HG02571 (cell line): ENCODE data around the gene ARID3C.

Experiments used
- ATAC-seq: cut with Tn5 transposase; IDR thresholded peaks from one replicate; pipeline ENCODE4 v1.9.1; 2021; ENCODE audit warnings: mild to moderate bottlenecking, moderate library complexity; ENCODE audit not compliant: unreplicated experiment

The ARID3C gene

DNA sequence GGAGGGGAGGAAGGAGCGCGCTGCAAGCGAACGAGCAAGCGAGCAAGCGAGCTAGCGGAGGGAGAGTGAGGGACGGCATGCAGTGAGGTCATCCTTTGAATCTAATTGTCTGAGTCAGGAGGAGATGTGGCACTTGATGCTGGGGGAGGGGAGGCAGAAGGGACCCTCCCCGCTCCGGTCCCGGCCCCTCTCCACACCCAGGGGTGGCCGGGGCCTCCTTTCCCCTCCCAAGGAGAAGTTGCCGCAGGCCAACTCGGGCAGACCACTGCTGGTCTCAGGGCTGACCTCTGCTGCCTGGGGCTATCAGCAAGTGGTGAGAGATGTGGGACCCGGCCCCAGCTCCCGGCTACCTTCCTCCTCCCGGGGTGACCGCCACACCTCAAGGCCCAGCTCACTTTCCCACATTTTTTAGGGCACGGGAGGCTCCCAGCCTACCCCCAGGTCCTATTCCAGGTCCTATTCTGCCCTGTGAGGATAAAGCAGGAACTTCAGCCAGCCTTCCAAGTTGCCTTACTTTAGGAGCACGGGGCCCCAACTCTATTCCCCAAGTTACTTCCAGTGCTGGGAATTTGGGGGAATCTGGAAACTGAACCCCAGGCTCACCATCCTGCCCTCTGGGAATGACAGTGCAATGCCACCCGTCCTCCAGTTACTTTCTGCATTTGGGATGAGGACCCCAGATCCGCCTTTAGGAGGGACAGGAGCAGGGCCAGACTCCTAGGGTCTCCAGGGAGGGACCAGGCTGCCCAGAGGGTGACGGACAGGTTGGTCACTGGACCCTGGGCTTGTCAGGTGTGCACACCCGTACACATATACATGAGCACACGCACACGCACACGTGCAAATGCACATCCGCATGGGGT is 50.4 kb downstream of the ARID3C start:
- ATAC-seq = no peak

DNA sequence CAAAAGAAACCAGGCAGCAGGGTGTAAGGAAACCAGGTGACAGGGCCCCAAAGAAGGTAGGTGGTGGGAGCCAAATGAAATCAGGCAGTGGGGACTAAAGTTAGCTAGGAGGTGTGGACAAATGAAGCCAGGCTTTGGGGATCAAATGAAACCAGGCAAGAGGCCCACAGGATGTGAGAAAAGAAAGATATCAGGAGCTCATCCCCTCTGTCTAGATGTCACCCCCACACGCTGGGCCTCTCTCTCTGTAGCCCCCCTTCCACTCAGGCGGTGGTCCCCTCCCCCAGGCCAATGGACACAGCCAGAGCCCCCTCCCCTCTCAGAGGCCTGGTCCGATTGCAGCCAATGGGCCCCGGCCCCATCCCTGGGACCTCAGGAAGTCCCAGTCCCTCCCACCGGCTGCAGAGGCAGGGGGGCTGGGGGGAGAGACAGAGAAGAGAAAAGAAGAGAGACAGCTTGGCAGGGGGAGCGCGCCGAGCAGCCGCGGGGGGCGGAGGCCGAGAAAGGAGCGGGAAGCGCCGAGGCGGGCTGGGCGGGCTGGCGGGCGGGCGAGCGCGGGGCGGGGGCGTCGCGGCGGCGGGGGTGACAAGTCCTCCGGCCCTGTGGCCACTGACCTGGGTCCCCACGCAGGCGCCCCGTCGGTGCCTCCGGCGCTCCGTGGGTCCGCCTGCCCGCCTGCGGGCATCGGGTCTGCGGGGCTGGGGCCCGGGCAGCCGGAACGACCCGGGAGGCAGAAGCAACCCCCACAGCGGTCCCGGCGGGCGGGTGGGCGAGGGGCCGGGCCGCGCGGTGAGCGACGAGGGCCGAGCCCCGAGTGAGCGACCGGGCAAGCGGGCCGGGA is 51.2 kb downstream of the ARID3C start:
- no peak for ATAC-seq

DNA sequence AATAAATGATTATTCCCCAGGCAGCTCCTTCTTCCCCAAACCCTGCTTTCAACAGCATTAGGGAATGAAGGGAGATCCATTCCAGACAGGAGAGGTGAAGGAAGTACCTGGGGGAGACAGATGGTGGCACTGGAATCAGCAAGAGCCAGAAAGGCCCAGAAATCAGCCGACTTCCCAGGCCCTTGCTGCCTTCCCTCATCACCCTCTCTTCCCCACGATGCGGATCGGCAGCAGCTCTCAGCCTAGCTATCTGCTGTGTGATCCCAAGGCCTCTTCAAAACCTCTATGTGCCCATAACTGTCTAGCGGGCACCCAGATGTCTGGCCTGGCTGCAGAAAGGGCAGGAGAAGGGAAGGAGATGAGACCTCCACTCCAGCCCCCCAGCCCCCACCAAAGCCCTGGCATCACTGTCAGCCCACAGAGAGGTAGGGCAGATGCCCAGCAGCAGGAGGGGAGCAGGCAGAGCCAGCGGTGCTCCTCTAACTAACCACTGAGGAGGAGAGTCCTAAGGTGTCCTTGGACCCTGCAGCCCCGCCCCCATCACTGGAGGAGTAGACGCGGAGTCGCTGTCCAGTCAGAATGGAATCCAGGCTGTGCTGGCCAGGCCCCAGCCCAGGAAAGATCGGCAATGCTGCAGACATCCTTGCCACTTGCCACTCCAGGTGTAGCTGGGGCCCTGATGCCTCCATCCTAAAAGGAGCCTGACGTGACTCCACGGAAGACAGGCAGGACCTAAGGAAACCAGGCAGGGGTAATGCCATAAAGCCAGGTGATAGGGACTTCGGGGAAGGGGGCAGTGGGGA is 52.1 kb downstream of the ARID3C start:
- ATAC-seq = no peak

DNA sequence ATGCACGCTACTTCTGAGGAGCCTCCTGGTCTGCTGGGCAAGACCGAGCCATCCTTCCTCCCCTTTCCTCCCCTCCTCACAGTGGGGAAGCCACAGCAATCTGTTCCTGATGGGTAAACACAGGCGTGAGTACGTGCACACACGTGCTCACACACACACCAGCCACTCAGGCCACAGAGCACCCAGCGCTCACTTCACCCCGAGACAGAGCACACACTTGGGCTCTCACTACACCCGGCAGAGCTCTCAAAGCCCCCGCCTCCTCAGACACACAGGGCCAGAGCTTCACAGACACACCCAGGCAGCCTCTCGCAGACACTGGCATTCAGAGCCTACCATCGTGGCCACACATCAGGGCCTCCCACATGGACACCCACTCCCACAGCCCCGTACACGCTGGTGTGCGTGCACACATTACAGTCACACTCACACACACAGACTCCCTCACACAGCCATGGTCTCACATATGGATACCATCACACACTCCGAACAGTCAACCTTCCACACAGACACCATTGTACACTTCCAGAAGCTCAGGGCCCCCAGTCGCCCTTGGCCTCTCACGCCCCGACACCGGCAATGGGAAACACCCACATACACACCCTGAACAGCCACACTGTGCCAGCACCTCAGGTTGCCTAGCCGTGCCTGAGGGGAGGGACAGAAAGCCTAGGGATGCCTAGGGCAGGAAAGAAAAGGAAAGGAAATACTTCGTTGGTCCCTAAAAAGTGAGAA is 52.8 kb downstream of the ARID3C start:
- ATAC-seq = no peak

DNA sequence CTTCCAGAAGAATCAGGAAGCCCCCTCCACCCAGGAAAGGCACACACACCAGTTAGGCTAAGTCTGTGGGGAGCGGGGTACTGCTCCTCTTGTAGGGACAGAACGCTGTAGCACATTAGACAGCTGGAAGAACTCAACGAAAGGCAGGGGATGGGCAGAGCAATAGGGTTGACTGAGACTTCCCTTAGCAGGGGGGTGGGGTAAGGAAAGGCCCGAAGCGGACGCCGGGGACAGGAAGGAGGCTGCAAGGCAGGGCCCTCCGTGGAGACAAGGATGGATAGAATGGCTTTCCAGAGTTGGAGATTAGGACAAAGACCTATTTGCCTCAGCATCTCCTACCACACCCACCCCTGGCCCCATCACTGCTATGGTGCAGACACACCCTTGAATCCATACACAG is 53.6 kb downstream of the ARID3C start:
- no peak for ATAC-seq

DNA sequence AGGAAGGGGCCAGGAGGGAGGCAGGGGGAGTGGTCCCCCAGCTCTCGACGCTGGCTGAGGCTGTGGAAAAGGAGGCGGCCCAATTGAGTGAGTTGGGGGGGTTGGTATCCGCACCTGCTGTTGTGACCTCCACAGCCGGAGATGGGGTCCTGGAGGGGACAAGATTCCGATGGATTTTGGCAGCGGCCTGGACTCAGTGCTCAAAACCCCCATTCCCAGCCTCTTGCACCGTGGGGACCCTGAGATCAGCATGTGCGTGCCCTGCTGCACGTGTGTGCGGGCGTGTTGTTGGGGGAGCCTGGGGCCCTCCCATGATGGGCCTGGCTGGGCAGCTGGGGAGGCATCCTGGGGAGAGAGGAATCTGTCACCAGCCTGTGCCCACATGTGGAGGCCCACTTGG is 54.3 kb downstream of the ARID3C start:
- no peak for ATAC-seq

DNA sequence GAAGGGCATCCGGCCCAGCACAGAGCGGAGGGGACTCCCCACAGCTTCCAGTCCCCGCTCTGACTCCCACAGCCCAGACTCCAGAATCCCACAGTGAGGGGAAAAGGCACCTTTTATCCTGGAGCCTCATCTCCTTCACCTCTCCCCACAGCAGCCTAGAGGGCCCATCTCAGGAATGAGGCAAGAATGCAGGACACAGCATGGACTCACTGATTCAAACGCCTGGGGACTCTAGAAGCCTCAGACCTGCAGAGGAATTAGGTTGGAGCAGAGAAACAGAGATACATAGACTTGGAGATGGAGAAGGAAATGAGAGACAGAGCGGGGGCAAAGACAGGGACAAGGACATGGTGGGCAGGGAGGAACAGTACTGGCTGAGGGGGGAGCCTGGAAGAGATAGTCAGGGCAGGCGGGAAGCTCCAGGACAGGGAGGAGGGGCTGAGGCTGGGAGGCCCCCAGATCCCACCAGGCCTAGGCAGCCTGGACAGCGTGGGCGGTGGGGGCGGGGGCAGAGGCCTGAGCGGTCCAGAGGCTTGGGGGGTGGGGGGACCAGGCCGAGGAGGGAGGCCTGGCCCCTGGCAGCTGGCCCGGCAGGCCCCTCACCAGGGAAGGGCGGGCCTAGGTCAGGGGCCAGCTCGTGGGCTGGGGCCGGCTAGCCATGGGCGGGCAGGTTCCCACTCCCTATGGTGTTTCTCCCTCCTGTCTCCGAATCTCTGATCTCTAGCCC is 55.1 kb downstream of the ARID3C start:
- ATAC-seq = no peak

DNA sequence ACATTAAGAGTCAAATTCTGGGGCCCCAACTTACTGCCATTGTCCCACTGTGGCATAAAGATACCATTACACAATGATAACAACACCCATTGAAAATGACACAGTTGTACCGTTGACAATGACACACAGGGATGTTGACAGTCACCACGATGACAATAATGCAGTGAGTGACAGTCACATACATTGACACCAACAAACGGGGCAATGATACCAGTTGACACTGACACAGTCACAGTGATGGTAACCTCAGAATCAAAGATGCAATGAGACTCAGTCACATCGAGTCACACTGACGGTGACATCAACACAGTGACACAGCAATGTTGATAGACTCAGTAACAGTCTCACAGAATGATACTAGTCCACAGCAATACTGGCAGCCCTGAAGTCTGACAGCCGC is 56.2 kb downstream of the ARID3C start:
- no peak for ATAC-seq

DNA sequence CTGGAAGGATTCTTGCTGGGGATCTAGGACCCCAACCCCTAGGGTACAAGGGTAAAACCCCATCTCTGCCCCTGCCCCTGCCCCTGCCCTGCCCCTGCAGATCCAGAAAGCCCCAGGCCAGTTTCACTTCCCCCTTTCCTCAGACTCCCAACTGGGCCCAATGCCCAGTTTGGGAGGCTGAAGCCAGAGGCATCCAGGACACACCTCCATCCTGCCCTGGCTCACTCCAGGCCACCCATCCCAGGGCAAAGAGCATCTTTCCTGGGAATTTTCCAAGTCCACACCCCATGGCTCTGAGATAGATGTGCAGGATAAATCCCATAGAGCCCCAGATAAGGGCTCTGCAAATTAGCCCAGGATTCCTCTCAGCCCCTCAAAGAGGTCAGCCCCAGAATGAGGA is 56.8 kb downstream of the ARID3C start:
- ATAC-seq = no peak

DNA sequence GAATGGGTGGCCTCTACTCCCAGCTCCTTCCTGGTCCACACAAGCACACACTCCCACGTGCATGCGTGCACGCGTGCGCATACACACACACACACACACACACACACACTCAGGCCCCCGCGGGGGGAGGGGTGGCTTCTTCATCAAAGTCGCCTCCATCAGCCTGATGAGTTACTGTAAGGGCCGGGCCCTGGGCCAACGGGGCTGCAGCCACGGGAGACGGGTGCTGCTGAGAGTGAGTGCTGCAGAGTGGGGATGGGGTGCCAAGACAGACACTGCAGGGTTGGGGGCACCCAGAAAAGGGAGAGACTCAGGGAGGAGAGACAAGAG is 57.4 kb downstream of the ARID3C start:
- ATAC-seq = no peak
